SK-N-MC (cell line): ENCODE measurements around the gene AUTS2.

Experiments
- EZH2 ChIP-seq: fragments of 200-600 bp; sonication (generic); IDR thresholded peaks from one replicate; pipeline ENCODE4 v1.6.1; 2017; ENCODE audit warnings: antibody characterized with exemption
- FOXP2 ChIP-seq: optimal IDR thresholded peaks from 2 replicates; pipeline ENCODE3; 2011; ENCODE audit warnings: mild to moderate bottlenecking, moderate library complexity; ENCODE audit not compliant: insufficient read depth; ENCODE audit errors: extremely low read length, control extremely low read depth
- POLR2AphosphoS5 ChIP-seq: IDR thresholded peaks from 2 replicates; pipeline ENCODE4 v1.6.1; 2012; ENCODE audit warnings: mild to moderate bottlenecking, low read depth, low read length, borderline replicate concordance

GRCh38 chr7:70040051-70040450, 441.8 kb downstream of the AUTS2 start:
- TF ChIP-seq POLR2AphosphoS5 = no peak
- TF ChIP-seq EZH2 = no peak
- no peak for TF ChIP-seq FOXP2
